ENCODE data around the gene FBXO36.

FBXO36 gene

DNA sequence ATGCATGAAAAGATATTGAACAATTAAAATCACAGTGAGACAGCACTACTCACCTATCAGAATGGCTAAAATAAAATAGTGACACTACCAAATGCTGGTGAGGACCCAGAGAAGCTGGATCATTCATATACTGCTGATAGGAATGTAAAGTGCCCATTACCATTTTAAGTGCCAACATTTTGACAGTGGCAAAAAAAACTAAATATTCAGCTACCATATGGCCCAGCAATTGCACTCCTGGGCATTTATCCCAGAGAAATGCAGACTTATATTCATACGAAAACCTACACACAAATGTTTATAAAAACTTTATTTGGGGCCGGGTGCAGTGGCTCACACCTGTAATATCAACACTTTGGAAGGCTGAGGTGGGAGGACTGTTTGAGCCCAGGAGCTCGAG lies 47.6 kb downstream of the FBXO36 start:
- DNase-seq (ENCODE audit: low read depth, low spot score) = no peak

DNA sequence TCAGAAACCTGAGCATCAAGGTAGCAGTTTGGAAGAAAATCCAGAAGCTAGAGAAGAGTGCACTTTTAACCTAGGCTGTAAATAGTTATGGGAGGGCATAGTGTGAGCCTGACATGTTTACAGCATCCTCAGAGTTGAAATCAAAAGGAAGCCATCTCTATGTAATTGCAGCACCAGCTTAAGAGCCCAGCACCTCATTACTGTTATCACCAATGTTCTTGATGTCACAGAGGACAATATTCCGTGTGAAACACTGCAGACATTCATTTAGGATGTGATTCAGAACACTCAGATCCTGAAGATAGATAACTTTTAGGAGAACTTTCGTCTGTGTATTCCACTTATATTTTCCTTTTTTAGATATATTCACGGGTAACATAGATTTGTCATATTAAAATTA lies 48.1 kb downstream of the FBXO36 start:
- DNase-seq (ENCODE audit: low read depth, low spot score) = no peak

DNA sequence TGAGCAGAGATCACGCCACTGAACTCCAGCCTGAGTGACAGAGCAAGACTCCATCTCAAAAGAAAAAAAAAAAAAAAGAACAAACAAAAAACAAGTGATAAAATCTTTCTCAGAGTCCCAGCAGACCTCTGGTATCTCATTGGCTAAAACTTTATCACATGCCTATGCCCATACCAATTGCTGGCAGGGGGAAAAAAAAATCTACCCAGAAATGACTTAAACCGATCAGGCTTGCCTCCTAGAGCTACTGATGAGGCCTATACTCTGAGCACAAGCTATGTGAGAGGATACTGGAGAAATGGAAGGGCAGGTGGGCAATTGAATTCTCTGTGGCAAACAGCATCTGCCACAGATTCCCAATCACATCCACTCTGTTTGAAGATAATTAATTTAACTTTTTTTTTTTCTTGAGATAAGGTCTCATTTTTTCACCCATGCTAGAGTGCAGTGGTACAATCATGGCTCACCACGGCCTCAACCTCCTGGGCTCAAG lies 49.0 kb downstream of the FBXO36 start:
- no peak for DNase-seq (ENCODE audit: low read depth, low spot score)

DNA sequence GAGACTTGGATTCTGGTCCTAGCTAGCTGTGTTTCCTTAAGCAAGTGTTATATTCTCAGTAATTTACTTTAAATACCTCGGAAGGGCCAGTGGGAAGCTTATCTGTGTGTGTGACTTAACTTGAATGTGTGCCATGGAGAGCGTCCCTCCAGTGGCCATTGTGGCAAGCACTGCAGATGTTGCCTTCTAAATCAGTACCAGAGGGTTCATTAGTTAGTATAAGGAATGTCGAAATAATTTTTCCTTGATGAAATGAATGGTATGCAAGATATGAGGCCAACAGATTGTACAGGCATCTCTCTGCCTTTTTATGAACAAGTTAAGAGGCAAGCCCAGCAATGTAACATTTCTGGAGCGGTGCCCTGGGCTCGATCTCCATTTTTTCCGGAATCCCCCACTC lies 52.0 kb downstream of the FBXO36 start:
- no peak for DNase-seq (ENCODE audit: low read depth, low spot score)

DNA sequence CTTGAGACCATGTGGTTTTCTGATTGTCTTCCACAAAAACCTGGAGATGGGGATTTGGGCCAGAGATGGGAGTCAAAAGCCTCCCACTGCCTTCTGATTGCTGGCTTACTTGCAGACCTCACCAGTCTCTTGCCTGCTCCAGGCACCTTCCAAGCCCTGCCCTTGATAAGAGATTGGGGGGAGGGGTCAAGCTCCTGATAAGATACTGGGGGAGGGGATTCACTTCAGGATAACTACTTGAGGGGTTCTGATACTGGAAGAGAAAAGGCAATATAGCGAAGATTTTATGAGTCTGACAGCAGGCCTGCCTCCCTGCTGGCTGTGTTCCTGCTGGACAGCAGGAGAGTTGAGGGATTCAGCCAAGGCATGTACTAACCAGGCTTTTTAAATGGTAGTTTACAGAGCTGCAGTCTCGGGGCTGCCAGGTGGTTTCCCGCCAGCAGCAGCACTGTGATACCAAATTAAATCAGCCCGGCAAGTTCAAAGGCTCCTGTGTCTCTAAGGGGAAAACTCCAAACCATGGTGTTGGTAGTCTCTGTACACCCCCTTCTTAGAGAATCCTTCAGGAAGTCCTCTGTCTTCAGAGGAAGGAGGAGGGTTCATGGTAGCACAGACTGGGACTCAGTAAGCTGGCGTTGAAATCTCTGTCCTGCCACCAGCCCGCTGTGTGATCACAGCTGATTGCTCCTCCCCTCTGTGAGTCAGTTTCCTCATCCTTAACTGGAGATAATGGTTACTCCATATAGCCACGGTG lies 58.3 kb downstream of the FBXO36 start:
- DNase-seq (ENCODE audit: low read depth, low spot score) = no peak

DNA sequence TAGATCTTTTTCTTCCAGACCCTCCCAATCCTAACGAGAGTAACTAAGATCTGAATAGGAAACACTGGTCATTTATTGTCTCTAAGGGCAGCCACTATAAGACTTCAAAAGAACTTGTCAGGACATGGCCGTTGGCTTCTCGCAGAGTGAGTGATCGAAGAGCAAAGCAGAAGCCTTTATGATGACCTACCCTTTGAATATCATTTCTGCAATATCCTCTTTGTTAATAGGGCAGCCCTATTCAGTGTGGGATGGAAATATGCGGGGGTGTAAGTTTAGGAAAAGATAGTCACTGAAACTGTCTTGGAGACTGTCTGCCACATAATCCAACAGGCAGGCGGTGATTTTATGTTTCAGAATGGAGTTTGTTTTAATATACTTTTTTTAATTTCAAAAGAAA lies 70.9 kb downstream of the FBXO36 start:
- DNase-seq (ENCODE audit: low read depth, low spot score) = no peak

DNA sequence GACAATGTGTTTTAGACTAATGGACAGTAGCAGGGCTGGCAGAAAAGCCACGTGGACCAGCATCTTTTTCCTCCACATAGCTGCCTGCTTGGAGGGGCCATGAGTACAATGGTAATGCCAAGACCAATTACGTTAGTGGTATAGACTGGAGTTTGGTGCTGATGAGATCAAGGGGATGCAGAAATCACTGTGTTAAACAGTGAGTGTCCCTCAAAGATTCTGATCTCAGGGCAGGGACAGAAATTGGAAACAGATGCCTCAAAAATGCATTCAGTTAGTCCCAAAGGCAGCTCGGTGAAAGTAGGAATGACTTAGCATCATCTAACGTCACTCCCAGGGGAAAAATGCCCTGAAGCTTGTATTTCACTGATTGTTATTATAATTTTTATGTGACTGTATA lies 74.0 kb downstream of the FBXO36 start:
- no peak for DNase-seq (ENCODE audit: low read depth, low spot score)

DNA sequence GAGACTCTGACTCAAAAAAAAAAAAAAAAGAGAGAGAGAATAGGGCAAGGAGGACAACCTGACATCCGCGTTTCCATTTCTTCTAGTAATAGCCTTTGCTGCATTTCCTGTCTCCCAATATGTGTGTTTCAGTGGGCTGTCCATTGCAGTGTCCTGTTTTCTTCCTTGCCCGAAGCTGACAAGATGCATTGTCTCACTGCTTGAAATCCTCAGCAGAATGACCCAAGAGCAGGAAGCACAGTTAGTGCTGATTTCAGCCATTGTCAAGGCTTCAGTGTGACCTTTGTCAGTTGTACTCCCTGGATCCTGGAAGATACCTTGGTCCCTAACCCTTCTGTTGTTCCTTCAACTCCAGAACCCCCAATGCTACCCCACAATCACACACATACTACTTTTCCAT lies 75.3 kb downstream of the FBXO36 start:
- DNase-seq (ENCODE audit: low read depth, low spot score) = no peak

DNA sequence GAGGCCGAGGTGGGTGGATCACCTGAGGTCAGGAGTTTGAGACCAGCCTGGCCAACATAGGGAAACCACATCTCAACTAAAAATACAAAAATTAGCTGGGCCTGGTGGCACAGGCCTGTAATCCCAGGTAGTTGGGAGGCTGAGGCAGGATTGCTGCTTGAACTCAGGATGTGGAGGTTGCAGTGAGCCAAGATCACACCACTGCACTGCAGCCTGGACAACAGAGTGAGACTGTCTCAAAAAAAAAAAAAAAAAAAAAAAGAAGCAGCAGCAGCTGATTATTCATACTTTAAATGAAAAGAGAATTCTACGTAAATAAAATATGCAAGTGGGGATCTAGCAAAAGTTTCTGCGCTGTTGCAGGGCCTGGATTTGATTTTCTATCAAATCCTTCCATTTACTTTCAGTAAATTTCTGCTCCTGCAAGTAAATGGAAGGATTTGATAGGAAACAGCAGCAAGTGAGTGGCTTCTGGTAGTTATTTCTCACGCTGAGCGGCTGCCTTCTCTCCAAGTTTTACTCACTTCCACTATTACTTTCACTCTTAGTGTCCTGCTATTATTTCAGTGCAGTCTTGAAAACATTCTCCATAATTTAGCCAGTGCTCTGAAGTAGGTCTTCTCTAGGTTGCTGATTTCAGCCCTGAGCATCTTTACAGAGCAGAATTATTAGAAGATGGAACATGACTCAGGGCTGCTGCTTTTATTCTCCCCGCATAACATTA lies 78.0 kb downstream of the FBXO36 start:
- no peak for DNase-seq (ENCODE audit: low read depth, low spot score)

DNA sequence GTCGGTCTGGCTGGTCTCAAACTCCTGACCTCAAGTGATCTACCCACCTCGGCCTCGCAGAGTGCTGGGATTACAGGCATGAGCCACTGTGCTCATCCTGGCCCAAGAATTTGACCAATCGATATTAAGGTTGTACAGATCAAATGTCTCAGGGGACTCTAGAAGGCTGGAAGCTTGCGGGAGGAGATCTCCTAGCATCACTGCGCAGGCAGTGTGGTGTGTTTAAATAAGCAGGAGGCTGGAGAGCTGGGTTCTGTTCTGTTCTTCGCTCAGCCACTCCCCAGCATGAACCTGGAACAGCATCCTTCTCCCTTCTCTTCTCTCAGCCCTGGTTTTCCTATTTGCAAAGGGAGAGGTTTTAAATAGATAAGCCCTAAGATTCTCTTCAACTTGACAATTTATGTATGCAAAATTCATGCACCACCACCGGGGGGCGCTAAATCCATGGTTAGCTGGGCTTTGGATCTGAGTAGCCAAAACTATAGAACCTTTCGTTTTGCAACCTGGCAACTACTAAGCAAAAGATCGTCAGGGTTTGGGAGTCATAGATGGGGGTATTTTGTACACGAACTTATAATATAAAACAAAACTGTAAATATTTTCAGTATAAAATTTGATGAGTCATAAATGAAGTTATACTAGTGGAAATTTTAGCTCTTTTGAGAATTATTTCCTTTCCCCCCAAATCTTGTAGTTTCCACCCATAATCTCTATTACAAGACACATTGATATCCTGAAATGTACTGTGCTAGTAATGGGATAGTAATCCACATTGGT lies 85.8 kb downstream of the FBXO36 start:
- no peak for DNase-seq (ENCODE audit: low read depth, low spot score)

DNA sequence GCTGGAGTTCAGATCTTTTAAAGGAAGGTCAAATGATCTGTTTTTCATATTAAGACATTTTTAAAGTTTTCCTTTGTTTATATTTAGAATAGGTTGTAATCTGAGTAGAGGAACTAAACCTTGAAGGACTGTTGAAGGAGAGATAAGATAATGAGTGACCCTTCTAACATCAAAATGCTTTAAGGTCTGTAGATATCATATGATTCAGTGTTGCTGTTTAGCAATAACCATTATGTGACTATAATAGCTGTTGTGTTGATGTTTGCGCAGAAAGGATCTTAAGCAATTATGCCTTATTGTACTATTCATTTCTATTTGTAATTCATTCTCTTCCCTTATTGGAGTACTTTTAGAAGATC lies 86.4 kb downstream of the FBXO36 start:
- DNase-seq (ENCODE audit: low read depth, low spot score) = no peak

DNA sequence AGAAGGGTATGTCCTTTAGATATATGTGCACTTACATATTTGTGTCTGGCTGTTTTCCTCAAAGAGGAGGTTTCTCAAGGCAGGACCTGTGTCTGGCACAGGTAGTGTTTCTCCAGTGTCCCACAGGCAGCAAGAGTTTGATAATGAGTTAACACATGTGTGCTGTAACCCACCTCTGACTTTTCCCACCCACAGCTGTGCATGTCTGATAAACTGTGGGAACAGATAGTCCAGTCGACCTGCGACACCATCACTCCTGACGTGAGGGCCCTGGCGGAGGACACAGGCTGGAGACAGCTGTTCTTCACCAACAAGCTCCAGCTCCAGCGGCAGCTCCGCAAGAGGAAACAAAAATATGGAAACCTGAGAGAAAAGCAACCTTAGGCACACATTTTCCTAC lies 88.2 kb downstream of the FBXO36 start:
- no peak for DNase-seq (ENCODE audit: low read depth, low spot score)

DNA sequence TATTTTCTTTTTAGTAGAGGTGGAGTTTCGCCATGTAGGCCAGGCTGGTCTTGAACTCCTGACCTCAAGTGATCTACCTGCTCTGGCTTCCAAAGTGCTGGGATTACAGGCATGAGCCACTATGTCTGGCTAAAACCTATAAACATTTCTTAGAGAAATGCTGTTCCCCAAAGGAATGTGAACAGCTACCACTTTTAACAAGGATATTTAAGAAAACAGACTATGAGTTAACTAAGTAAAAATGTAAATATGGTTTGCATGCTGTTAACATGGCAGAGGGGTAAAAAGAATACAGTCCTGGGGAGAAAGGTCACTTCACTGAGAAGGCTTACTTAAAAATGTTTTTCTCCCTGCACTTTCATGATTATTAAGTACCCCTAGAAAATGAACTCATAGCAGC lies 89.3 kb downstream of the FBXO36 start:
- no peak for DNase-seq (ENCODE audit: low read depth, low spot score)

DNA sequence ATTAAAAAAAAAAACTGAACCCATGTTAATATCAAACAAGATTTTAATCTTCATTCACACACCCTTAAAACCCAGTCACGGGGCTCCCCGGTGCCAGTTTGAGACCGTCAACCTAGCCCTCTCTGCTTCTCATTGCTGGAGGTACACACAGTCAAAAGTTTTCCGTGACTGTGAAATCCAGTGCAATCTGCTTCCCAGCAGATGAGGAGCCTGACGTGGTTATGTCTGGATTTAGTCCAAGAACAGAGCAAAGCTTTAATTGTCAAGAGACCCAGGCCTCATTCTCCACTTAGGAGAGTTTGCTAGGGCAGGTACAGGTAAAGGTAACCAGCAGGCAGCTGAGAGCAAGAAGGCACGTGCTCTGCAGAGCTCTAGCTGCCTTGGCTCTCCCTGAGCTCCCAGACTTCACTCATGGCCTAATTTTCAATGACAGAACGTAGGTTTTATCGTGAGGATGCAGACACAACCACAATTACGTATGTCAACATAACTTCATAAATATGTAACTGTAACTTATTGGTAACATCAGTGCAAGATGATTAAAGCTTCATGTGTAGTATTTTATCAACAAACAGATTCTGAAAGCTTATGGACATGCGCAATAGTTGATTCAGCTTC lies 90.1 kb downstream of the FBXO36 start:
- DNase-seq (ENCODE audit: low read depth, low spot score) = no peak

DNA sequence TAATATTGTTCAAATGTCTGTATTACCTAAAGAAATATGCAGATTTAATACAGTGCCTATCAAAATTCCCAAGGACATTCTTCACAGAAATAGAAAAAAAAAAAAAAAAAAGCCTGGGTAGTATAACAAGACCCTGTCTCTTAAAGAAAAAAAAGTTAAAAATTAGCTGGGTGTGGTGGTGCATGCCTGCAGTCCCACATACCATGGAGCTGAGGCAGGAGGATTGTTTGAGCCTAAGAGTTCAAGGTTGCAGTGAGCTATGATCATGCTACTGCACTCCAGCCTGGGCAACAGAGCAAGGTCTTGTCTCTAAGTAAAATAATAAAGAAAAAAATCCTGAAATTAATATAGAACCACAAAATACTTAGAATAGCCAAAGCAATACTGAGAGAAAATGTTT lies 94.5 kb downstream of the FBXO36 start:
- DNase-seq (ENCODE audit: low read depth, low spot score) = no peak

DNA sequence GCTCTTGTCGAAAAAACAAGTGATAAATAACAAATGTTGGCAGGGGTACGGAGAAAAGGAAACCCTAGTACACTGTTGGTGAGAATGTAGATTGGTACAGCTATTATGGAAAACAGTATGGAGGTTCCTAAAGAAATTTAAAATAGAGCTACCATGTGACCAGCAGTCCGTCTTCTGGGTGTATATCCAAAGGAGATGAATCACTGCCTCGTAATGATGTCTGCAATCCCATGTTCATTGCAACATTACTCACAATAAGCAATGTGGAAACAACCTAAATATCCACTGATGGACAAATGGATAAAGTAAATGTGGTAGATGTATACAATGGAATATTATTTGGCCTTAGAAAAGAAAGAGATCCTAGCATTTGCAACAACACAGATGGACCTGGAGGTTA lies 95.8 kb downstream of the FBXO36 start:
- DNase-seq (ENCODE audit: low read depth, low spot score) = no peak

DNA sequence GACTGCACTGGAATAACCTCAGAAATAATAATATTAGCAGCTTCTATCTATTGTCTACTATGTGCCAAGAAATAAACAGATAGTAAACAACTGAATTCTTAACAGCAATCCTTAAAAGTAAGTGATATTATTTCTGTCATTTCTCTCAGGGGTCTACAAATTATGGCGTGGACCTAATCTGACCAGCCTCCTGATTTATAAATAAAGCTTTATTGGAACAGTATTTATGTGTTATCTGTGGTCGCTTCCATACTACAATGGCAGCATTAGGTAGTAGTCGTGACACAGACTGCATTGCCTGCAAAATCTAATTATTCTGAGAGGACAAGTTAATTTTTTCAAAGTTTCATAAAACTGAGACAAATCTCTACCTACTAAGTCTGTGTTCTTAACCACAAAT lies 97.4 kb downstream of the FBXO36 start:
- DNase-seq (ENCODE audit: low read depth, low spot score) = no peak

DNA sequence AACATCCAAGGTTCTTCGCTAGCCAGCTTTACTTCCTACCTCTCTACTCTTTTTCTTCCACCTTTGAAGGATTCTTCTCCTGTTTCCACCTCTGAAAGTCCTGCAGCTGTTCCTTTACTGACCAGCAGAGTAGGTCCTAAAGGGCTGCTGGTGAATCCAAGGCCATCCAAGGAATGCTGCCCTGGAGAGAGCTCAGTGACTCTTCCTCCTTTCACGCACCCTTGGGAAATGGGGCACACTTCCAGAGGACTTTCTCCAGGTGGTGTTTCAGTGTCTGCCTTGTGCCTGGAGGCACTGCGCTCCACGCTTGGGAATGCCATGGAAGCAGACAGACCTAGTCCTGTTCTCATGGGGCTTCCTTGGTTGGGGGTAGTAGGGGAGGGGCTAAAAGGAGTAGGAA lies 101.0 kb downstream of the FBXO36 start:
- DNase-seq (ENCODE audit: low read depth, low spot score) = no peak

DNA sequence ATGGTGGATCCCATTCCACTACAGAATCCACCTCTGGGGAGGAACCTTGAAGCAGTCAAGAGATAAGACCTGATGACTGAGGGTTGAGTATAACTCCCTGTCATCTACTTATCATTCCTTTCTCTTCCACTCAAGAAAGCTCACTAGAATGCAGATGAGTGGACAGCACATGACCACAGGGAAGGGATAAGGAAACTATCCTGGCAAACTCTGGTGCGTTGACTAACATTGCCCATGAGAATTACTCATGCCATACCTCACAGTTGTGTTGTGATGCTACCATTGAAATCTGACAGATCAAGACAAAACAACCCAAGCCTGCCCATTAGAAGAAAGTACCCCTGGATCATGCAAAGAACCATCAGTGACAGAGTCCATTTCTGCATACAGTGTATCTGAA lies 119.9 kb downstream of the FBXO36 start:
- no peak for DNase-seq (ENCODE audit: low read depth, low spot score)

DNA sequence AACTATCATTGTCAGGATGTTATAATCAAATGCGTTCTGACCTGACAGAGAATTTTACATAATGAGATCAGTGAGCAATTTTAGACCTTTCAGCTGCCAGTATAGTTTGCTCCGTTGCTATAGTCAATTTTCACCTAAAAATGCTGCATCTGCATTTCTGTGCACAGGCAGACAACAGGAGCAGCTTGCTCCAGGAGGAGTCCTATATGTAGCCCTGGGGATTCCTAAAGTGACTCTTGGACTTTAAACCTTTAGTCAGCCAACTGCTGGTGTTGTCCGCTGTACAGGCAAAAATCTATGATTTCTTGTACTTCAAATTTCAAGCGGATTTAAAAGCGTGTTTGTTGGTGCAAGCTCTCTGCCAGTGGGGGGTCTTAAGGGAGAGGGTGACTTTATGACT lies 120.7 kb downstream of the FBXO36 start:
- DNase-seq (ENCODE audit: low read depth, low spot score) = no peak

DNA sequence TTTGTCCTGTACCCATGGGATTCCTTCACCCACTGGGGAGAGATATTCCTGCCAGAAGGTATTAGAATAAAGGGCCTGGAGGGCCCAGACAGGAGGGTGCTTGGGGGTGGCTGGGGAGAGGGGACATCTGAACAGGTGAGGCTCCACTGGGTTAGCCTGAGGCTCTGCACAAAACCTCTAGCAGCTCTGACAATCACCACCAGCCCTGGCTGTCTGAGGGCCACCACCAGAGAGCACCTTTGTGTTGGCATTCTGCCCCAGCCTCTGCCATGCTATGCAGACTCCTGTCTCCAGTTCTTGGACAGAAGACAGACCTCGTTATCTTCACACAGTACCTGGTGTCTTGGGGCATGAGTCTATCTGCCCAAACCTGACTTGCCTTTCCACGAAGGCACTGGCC lies 121.2 kb downstream of the FBXO36 start:
- DNase-seq (ENCODE audit: low read depth, low spot score) = no peak

DNA sequence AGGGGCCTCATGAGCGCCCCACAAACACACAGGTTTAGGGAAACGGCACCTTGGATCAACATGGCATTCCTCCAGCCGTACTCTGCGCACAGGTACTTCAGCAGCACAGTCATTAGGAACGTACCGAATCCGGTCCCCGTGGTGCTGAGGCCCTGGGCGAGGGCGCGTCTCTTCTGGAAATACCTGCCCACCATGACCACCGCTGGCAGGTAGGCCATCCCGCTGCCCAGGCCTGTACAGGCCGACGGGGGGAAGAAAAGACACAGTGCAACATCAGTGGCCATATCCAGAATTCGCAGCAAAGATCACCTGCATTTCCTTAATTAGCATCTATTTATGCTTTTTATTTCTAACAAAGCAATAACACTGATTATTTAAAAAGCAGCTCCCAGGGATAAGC lies 124.2 kb downstream of the FBXO36 start:
- DNase-seq (ENCODE audit: low read depth, low spot score) = no peak
